HG03354 (cell line): ENCODE results near the gene DMBX1.

Source experiments
- ATAC-seq: cut with Tn5 transposase; IDR thresholded peaks from one replicate; pipeline ENCODE4 v1.9.1; 2021; ENCODE audit warnings: mild to moderate bottlenecking; ENCODE audit not compliant: unreplicated experiment, poor library complexity, severe bottlenecking

Gene DMBX1

DNA sequence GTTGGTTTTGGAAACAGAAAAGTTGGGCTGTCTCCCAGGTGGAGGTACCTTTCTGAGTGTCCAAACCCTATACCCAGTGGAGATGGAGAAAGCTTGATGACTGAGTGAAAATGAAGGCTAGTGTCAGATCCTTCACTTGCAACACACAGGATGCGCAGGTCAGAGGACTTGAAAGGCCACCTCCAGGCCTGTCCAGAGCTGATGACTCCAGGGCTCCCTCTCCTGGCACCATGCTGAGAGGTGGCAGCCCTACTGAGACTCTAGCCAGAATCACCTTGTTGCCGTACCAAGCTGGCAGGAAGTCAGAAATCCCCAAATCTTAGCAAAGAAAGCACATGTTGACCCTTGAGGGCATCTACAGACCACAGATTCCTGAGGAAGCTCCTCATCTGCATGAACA lies 45.4 kb downstream of the DMBX1 start:
- no peak for ATAC-seq

DNA sequence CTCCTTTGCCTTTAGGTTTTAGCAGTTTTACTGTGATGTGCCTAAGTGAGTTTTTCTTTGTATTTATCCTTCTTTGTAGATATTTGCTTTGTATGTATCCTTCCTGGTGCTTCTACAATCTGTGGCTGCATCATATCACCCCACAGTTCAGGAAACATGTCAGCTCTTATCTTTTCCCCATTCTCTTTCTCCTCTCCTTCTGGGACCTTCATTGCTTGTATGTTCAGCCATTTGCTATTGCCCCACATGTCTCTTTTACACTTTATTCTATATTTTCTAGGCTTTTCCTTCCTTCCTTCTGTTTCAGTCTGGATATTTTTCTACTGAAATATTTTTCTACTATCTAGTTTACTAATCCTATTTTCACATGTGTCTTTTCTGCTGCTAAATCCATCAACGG lies 46.9 kb downstream of the DMBX1 start:
- no peak for ATAC-seq

DNA sequence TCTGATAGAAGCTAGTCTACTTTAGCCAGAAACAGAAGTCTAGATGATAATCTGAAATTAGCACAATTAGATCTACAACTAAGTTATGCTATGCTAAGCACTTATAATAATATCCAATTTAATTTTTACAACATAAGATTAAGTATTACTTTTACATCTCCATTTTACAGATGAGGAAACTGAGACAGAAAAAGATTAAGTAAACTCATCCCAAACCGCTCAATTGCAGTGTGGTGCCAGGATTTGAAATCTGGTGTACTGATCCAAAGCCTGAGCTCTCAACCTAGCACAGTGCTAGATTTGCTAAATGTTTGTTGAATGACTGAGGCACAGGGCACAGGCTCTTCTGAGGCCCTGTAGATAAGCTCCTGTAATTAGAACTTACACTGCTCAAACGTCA lies 48.0 kb downstream of the DMBX1 start:
- no peak for ATAC-seq

DNA sequence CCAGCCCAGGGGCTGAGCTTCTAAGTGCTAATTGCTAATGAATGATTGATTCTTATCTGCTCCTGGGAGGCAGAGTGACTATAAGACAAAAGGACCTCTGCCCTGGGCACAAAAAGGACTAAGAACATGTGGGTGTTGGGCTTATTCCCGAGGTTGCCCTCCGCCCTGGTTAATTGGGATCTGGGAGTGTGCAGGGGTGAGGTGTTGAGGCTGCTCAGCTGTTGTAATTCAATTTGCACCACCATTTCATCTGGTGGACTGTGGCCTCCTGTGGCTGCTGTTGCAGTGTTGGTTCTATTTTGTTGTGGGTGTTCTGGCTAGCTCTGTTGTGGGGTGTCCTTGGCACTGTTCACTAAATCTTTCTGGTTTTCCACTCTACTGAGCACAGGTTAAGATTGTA lies 48.5 kb downstream of the DMBX1 start:
- ATAC-seq = no peak
